PC-3 (cell line): Measurements from ENCODE around the gene WNT3. TPM values are rescaled to one million over a fixed set of nuclear protein-coding genes. Genes with fewer than 3 reads are reported as not detected.
"Not testable (repeated sequence)": the region's sequence is repeated elsewhere in the genome, so short reads cannot be mapped to it uniquely, and the experiment has no call there.

Experiments used
- ATAC-seq: fragments of 200-7000 bp; cut with Tn5 transposase; 2 replicates; pipeline ENCODE4 v1.9.1; 2020; ENCODE audit warnings: mild to moderate bottlenecking, moderate library complexity
- BruUV-seq: library from RNA; stranded (reverse); fragments of 400-500 nt; replicated peaks from 2 replicates; lab custom pipeline; 2021; lab: Mats Ljungman, UMichigan
- CTCF ChIA-PET: fragments of 300-600 bp; sonication (Branson Sonifier 250); formaldehyde crosslinking; loops from one replicate; lab custom pipeline; 2022; ENCODE audit warnings: antibody characterized with exemption; lab: Charles Lee
- POLR2A ChIA-PET: fragments of 300-600 bp; sonication (Branson Sonifier 250); formaldehyde crosslinking; loops from one replicate; lab custom pipeline; 2022; ENCODE audit warnings: antibody characterized with exemption; ENCODE audit not compliant: unreplicated experiment; lab: Charles Lee
- DNase-seq: peaks from one replicate; pipeline ENCODE4 v3.0.0-alpha.2; 2015
- H2AFZ ChIP-seq: fragments of 300-600 bp; sonication (generic); 2 replicates; pipeline ENCODE4 v1.6.0; 2016; ENCODE audit warnings: antibody characterized with exemption, low read length
- H3F3A ChIP-seq: fragments of 300-600 bp; sonication (generic); one replicate; pipeline ENCODE4 v1.6.0; 2017; ENCODE audit warnings: antibody characterized with exemption, low read length, control low read depth, mild to moderate bottlenecking; ENCODE audit not compliant: unreplicated experiment
- H3K27ac ChIP-seq: fragments of 300-600 bp; sonication (generic); 2 replicates; pipeline ENCODE4 v1.5.1; 2016; ENCODE audit warnings: mild to moderate bottlenecking, low read length
- H3K27me3 ChIP-seq: fragments of 300-600 bp; sonication (generic); 2 replicates; pipeline ENCODE4 v1.6.1; 2016; ENCODE audit warnings: low read length, mixed read lengths
- H3K36me3 ChIP-seq: fragments of 300-600 bp; sonication (generic); 2 replicates; pipeline ENCODE4 v1.6.1; 2016; ENCODE audit warnings: low read depth, mixed run types, low read length, mixed read lengths
- H3K4me1 ChIP-seq: fragments of 300-600 bp; sonication (generic); 2 replicates; pipeline ENCODE4 v1.5.1; 2016; ENCODE audit warnings: low read length; ENCODE audit not compliant: insufficient read depth
- H3K4me2 ChIP-seq: fragments of 300-600 bp; sonication (generic); 2 replicates; pipeline ENCODE4 v1.6.0; 2016; ENCODE audit warnings: low read length
- H3K4me3 ChIP-seq: fragments of 300-600 bp; sonication (generic); 2 replicates; pipeline ENCODE4 v1.5.1; 2016; ENCODE audit warnings: mild to moderate bottlenecking, low read length, mixed read lengths
- H3K79me2 ChIP-seq: fragments of 300-600 bp; sonication (generic); 2 replicates; pipeline ENCODE4 v1.6.1; 2017; ENCODE audit warnings: low read length, mixed read lengths
- H3K9ac ChIP-seq: fragments of 300-600 bp; sonication (generic); 2 replicates; pipeline ENCODE4 v1.6.0; 2016; ENCODE audit warnings: mild to moderate bottlenecking, low read length
- H3K9me2 ChIP-seq: fragments of 300-600 bp; sonication (generic); replicated peaks from 2 replicates; pipeline ENCODE4 v1.6.1; 2016; ENCODE audit warnings: mixed run types, low read length, mixed read lengths
- H3K9me3 ChIP-seq: fragments of 300-600 bp; sonication (generic); 2 replicates; pipeline ENCODE4 v1.6.1; 2016; ENCODE audit warnings: low read length, mixed read lengths
- H4K20me1 ChIP-seq: fragments of 300-600 bp; sonication (generic); 2 replicates; pipeline ENCODE4 v1.6.1; 2016; ENCODE audit warnings: low read length, mixed read lengths
- EZH2 ChIP-seq: fragments of 300-600 bp; sonication (generic); IDR thresholded peaks from one replicate; pipeline ENCODE4 v1.6.1; 2017; ENCODE audit warnings: antibody characterized with exemption, mild to moderate bottlenecking, low read length; ENCODE audit not compliant: unreplicated experiment
- EZH2phosphoT487 ChIP-seq: fragments of 300-600 bp; sonication (generic); IDR thresholded peaks from 2 replicates; pipeline ENCODE4 v1.6.1; 2018; ENCODE audit warnings: mild to moderate bottlenecking, antibody characterized with exemption, low read length, borderline replicate concordance
- intact Hi-C: fragments of 100-400 bp; cut with micrococcal nuclease; formaldehyde crosslinking; loops from 2 replicates; pipeline ENCODE4 v1.9.0; 2023
- total RNA-seq: library from RNA; depleted of rRNA; stranded (reverse); fragments of >200 nt; gene quantifications from 2 replicates; pipeline ENCODE4 v1.2.3, GENCODE V29; 2014
- TF ChIP-seq, protein P1 (sequence below): fragments of 300-600 bp; sonication (generic); conservative IDR thresholded peaks from 2 replicates; pipeline ENCODE4 v1.5.1; 2017; ENCODE audit warnings: antibody characterized with exemption, low read depth, mild to moderate bottlenecking, low read length

The WNT3 gene
- total RNA-seq, 1 experiment from 2014 or later, result 4.9 TPM

DNA sequence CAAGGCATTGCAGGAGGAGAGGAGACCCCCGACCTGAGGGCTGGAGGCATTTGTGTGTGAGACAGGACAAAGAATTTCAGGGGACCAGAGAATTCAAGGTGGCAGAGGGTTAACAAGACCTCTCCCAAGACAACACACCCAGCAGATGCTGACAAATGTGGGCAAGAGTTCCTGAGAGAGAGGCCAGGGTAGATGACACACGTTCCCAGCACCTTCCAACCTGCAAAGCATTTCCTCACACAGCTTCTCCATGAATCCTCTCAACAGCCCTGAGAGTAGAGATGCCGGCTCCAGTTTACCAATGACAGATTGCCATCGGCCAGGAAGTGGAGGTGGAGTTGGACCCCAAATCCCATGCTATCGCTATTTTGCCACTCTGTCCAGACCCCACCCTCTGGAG is 25.0 kb downstream of the WNT3 start:
- Histone ChIP-seq H3K36me3 (no peaks in the 10 kb centered on the region), H3K79me2 (no peaks in the 10 kb centered on the region), H2AFZ (no peak overlapping the region), H3K4me3 (no peak overlapping the region), H3F3A (no peaks in the 10 kb centered on the region), H3K9ac (no peak overlapping the region), H3K9me3 (no peaks in the 10 kb centered on the region), H3K4me1 (peaks cover 13% of the 10 kb centered on the region; the same call in 1 of the 2 replicates), H3K27me3 (0 out of 2 replicates have a peak, but pooled peaks cover 4% of the 10 kb centered on the region), H3K4me2 (no peak overlapping the region), H4K20me1 (no peaks in the 10 kb centered on the region), H3K27ac (no peak overlapping the region), H3K9me2 (no peaks in the 10 kb centered on the region)
- POLR2A ChIA-PET, result no interaction called here
- TF ChIP-seq EZH2phosphoT487 (no peak), EZH2 (no peak)
- TF ChIP-seq, protein P1, sequence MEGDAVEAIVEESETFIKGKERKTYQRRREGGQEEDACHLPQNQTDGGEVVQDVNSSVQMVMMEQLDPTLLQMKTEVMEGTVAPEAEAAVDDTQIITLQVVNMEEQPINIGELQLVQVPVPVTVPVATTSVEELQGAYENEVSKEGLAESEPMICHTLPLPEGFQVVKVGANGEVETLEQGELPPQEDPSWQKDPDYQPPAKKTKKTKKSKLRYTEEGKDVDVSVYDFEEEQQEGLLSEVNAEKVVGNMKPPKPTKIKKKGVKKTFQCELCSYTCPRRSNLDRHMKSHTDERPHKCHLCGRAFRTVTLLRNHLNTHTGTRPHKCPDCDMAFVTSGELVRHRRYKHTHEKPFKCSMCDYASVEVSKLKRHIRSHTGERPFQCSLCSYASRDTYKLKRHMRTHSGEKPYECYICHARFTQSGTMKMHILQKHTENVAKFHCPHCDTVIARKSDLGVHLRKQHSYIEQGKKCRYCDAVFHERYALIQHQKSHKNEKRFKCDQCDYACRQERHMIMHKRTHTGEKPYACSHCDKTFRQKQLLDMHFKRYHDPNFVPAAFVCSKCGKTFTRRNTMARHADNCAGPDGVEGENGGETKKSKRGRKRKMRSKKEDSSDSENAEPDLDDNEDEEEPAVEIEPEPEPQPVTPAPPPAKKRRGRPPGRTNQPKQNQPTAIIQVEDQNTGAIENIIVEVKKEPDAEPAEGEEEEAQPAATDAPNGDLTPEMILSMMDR, result no peak
- intact Hi-C loops, result no loop called here
- CTCF ChIA-PET, result no interaction called here
- DNase-seq (no peak), ATAC-seq (no peak)
- BruUV-seq, result no TSS peak

DNA sequence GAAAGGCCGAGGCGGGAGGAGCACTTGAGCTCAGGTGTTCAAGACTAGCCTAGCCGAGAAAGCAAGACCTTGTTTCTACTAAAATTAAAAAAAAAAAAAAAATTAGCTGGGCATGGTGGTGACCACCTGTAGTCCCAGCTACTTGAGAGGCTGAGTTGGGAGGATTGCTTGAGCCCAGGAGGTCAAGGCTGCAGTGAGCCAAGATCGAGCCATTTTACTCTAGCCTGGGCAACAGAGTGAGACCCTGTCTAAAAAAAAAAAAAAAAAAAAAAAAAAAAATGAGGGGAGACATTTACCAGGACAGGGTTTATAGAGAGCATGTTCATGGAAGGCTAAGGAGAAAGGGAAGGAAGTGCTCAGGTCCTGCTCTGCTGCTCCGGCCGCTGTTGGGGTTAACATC is 25.5 kb downstream of the WNT3 start:
- CTCF ChIA-PET, H3K9me2 ChIP-seq, H3K27me3 ChIP-seq, H3K27ac ChIP-seq, H3K79me2 ChIP-seq, H4K20me1 ChIP-seq, H3F3A ChIP-seq, H3K4me3 ChIP-seq, POLR2A ChIA-PET, intact Hi-C loops, BruUV-seq, ATAC-seq, DNase-seq, H3K4me2 ChIP-seq, H2AFZ ChIP-seq, H3K9ac ChIP-seq, H3K36me3 ChIP-seq, H3K9me3 ChIP-seq: not testable (repeated sequence)
- peaks cover 13% of the 10 kb centered on the region; the same call in 1 of the 2 replicates for H3K4me1 ChIP-seq

GRCh38 chr17:46792071-46792470 is 26.4 kb downstream of the WNT3 start:
- DNase-seq (no peak), ATAC-seq (no peak)
- Histone ChIP-seq H3K9me2 (no peaks in the 10 kb centered on the region), H3K4me3 (no peak overlapping the region), H4K20me1 (no peaks in the 10 kb centered on the region), H3F3A (no peaks in the 10 kb centered on the region), H2AFZ (no peak overlapping the region), H3K79me2 (no peaks in the 10 kb centered on the region), H3K4me1 (peaks cover 13% of the 10 kb centered on the region; the same call in 1 of the 2 replicates), H3K36me3 (no peaks in the 10 kb centered on the region), H3K27ac (no peak overlapping the region), H3K9ac (no peak overlapping the region), H3K4me2 (no peak overlapping the region), H3K27me3 (0 out of 2 replicates have a peak, but pooled peaks cover 4% of the 10 kb centered on the region), H3K9me3 (no peaks in the 10 kb centered on the region)
- TF ChIP-seq, protein P1, result no peak
- TF ChIP-seq EZH2phosphoT487 (no peak), EZH2 (no peak)
- ChIA-PET CTCF (no interaction called here), POLR2A (no interaction called here)
- no TSS peak for BruUV-seq
- intact Hi-C loops, result no loop called here
